Testis (tissue), 2 donors: ENCODE measurements around the gene NTM.

ENCODE experiments used
- POLR2A ChIP-seq: fragments of 450-650 bp; IDR thresholded peaks from one replicate; pipeline ENCODE4 v1.6.1; 2017; ENCODE audit warnings: antibody characterized with exemption, mild to moderate bottlenecking, moderate library complexity
- TF ChIP-seq, protein P1 (sequence below), 3 experiments: fragments of 450-650 bp in 2 of 3; fragments of 200-600 bp in 1 of 3; sonication (generic) in 1 of 3; IDR thresholded peaks; one replicate each; pipeline ENCODE4 v1.5.1; 2016 to 2019; ENCODE audit warnings: antibody characterized with exemption in 3 of 3, mild to moderate bottlenecking in 2 of 3, moderate library complexity in 1 of 3

DNA sequence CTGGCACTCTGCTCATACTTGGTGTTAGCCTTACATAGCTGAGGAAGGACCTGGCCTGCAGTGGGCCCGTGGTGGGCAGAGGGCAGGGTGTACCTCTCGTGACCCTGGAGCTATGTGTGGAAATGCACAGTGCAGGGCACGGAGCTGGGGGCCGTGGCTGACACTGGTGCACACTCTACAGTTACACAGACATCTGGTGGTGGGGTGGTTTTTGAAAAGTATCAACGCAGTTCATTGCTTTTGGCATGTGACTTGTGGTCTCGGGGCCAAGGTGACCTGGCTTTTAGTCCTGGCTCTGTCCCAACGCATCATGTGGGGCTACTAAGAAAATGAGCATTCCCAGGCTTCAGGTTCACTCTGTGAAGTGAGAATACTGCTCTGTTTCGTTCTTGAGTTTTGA lies 553.6 kb downstream of the NTM start:
- TF ChIP-seq, protein P1, sequence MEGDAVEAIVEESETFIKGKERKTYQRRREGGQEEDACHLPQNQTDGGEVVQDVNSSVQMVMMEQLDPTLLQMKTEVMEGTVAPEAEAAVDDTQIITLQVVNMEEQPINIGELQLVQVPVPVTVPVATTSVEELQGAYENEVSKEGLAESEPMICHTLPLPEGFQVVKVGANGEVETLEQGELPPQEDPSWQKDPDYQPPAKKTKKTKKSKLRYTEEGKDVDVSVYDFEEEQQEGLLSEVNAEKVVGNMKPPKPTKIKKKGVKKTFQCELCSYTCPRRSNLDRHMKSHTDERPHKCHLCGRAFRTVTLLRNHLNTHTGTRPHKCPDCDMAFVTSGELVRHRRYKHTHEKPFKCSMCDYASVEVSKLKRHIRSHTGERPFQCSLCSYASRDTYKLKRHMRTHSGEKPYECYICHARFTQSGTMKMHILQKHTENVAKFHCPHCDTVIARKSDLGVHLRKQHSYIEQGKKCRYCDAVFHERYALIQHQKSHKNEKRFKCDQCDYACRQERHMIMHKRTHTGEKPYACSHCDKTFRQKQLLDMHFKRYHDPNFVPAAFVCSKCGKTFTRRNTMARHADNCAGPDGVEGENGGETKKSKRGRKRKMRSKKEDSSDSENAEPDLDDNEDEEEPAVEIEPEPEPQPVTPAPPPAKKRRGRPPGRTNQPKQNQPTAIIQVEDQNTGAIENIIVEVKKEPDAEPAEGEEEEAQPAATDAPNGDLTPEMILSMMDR (IDR thresholded peaks at IDR 0.05) = no peak
- TF ChIP-seq POLR2A = no peak
